ENCODE measurements around the gene APAF1.
A peak's percentile ranks its signal among the peaks of the same experiment; 100 is the strongest.
"Not testable (repeated sequence)": the region's sequence is repeated elsewhere in the genome, so short reads cannot be mapped to it uniquely, and the experiment has no call there.

The APAF1 gene

GRCh38 chr12:98644712-98645571 lies at the start of gene APAF1, which contains the start of gene IKBIP:
TSS of gene APAF1 (plus strand) at chr12:98645290. CDS start at chr12:98648360, 3,070 bp downstream.
TSS of gene IKBIP (minus strand) at chr12:98644788. CDS start at chr12:98644701, 87 bp downstream.
- peak; percentile 94 for DNase-seq

GRCh38 chr12:98597313-98597712 lies 47.8 kb upstream of the APAF1 start:
- DNase-seq = not testable (repeated sequence)

GRCh38 chr12:98601924-98602323 lies 43.2 kb upstream of the APAF1 start:
- DNase-seq = no peak

DNA sequence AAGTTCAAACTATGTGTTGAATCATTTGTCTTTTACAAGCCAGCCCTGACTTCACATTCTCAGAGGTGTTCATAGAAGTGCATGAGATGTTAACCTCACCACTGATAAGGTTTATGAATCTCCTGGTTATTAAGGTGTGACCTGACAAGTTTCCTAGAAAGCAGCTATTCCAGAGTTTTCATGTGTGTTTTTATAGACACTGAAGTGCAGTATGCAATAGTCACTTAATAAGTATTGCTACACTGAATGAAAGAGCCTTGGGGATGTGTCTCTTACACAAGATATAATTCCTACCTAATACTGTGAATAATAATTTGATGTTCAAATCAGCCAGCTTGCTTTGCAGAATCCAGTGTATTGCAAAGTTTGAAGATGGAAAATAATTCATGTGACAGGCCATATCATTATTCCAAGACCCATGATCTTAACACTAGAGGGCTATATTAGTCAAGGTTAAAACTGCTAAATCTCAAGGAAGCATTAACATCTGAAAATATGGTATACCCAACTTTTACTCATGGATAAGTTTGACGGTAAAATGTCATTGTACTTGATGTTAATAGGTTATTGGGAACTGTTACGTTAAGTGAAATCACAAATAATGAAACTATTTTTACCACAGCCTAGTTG lies 38.6 kb upstream of the APAF1 start:
- DNase-seq = no peak

DNA sequence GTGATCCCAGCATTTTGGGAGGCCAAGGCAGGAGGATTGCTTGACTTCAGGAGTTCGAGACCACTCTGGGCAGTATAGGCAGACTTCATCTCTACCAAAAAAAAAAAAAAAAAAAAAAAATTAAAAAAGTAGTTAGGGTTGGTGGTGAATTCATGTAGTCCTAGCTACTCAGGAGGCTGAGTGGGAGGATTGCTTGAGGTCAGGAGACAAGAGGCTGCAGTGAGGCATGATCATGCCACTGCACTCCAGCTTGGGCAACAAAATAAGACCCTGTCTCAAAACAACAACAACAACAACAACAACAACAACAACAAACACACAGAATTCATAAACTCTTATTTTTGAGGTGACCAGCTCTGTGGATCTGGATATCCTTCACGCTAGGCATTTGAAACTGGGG lies 34.5 kb upstream of the APAF1 start:
- no peak for DNase-seq

GRCh38 chr12:98612696-98613334 lies 32.3 kb upstream of the APAF1 start:
- no peak for DNase-seq

- DNase-seq = no peak
Observed at GRCh38 chr12:98618952-98619351, 26.1 kb upstream of the APAF1 start.

GRCh38 chr12:98635657-98636323 lies 9.3 kb upstream of the APAF1 start:
- DNase-seq = no peak

GRCh38 chr12:98637068-98637467 lies 8.0 kb upstream of the APAF1 start:
- no peak for DNase-seq

DNA sequence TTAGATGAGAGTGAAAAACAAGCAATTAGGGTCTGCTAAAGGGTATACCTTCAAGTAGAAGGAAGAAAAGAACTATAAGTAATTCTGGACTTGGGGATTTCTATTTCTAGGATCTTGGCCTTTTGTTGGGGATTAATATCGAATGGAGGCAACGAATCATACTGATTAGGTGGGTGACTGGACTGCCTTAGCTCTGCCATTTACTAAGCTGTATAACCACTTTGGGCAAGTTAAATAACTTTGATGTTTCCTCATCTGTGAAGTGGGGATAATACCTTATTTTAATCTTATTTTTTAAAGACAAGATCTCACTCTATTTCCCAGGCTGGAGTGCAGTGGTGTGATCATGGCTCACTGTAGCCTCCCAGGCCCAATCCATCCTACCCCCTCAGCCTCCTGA lies 7.1 kb upstream of the APAF1 start:
- DNase-seq = no peak

DNA sequence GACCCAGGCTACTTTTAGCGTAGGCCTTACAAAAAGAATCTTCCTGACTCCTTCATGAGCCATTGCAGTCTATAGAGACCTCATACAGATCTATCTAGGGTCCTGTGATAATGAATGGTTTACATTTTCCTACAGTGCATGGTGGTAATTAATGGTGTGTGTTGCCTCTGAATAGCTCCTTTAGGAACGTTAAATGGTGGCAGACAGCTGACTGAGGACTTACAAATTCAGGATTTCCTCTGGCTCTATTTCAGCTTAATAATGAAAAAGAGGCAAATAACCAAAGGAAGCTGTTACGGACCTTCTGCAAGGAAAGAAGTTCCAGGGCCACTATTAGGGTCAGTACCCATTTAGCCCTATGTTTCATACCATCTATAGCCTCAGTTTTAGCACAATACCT lies 5.6 kb upstream of the APAF1 start:
- DNase-seq = no peak

GRCh38 chr12:98642801-98643200 lies 2.3 kb upstream of the APAF1 start:
- DNase-seq = not testable (repeated sequence)

- no peak for DNase-seq
Observed at GRCh38 chr12:98644433-98644711, 718 bp upstream of the APAF1 start.

DNA sequence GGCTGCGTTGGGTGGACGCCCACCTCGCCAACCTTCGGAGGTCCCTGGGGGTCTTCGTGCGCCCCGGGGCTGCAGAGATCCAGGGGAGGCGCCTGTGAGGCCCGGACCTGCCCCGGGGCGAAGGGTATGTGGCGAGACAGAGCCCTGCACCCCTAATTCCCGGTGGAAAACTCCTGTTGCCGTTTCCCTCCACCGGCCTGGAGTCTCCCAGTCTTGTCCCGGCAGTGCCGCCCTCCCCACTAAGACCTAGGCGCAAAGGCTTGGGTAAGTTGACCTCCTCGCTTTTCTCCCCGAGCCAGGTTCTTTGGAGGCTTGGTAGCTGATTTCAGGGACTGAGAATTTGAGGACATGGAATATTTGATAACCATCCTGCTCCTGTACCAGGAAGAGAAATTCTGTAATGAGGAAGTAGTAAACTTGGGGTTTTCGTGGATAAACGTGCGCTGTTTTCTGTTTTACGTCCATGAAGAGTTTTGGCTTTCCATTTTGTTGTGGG lies 530 bp downstream of the APAF1 start:
- no peak for DNase-seq

DNA sequence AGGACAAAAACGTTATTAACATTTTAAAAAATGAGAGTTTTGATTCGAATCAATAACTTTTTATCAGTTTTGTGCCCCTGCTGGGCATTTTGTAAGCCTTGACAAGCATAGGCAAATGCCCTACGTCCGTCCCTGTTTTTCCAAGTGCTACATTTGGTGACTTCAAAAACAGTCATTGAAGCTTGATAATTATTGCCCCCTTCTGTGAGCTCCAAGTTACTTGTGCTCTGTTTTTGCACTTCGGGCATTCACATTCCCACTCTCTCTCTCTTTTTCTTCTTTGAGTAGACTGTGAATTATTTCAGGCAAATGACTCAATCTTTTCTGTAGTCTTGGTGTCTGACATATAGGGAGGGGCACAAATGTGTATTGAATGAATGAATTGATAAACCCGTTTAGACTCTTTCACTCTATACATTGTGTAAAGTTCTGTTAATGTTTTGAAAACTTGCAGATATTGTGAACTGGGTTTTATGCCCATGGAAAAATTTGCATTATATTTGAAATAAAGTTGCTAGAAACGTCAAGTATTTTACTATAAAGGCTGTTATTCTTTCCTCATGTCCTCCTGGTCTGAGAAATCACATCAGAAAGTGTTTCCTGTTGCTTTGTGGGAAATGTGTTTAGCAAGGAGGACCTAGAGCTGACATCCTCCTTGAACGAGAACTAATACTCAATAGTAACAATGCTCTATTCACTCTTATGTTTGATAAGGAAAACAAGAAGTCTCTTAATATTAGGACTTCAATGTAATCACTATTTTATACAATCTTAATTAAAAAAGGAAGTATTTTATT lies 1.4 kb downstream of the APAF1 start:
- DNase-seq = no peak

- DNase-seq = no peak
Observed at GRCh38 chr12:98651328-98651727, 6.2 kb downstream of the APAF1 start.

- DNase-seq = no peak
Observed at GRCh38 chr12:98653866-98654493, 8.9 kb downstream of the APAF1 start.

- DNase-seq = no peak
Observed at GRCh38 chr12:98656289-98657101, 11.4 kb downstream of the APAF1 start.

GRCh38 chr12:98660521-98660920 lies 15.4 kb downstream of the APAF1 start:
- DNase-seq = no peak

DNA sequence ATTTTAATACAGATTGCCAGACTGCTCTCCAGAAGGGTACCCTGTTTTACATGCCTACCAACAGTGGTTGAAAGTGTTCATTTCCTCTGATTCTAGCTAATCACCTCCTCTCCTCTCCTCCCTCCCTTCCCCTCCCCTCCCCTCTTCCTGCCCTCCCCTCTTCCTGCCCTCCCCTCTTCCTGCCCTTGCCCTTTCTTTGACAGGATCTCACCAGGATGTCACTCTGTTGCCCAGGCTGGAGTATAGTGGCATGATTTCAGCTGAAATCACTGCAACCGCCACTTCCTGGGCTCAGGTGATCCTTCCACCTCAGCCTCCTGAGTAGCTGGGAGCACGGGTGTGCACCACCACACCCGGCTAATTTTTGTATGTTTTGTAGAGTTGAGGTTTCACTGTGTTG lies 24.7 kb downstream of the APAF1 start:
- DNase-seq = no peak

GRCh38 chr12:98671459-98671858 lies 26.4 kb downstream of the APAF1 start:
- DNase-seq = no peak

All from NCI-H1048 (cell line).